Osteocyte (in vitro differentiated cells): Measurements from ENCODE around the gene HES2. TPM values are rescaled to one million over a fixed set of nuclear protein-coding genes. Genes with fewer than 3 reads are reported as not detected.
"Not testable (repeated sequence)": the region's sequence is repeated elsewhere in the genome, so short reads cannot be mapped to it uniquely, and the experiment has no call there.

ENCODE experiments used
- DNase-seq: peaks from one replicate; pipeline ENCODE4 v3.0.0; 2021; ENCODE audit warnings: mixed read lengths; ENCODE audit not compliant: unreplicated experiment; ENCODE audit errors: extremely low spot score
- H3K27ac Mint-ChIP-seq: one replicate; pipeline ENCODE4 v1.8.0; 2021; ENCODE audit warnings: mild to moderate bottlenecking, mixed read lengths; ENCODE audit not compliant: unreplicated experiment
- H3K27me3 Mint-ChIP-seq: one replicate; pipeline ENCODE4 v1.8.0; 2021; ENCODE audit warnings: mixed read lengths; ENCODE audit not compliant: unreplicated experiment
- H3K36me3 Mint-ChIP-seq: one replicate; pipeline ENCODE4 v1.8.0; 2021; ENCODE audit warnings: mixed read lengths; ENCODE audit not compliant: unreplicated experiment
- H3K4me1 Mint-ChIP-seq: one replicate; pipeline ENCODE4 v1.8.0; 2021; ENCODE audit warnings: mixed read lengths; ENCODE audit not compliant: unreplicated experiment
- H3K4me3 Mint-ChIP-seq: one replicate; pipeline ENCODE4 v1.8.0; 2021; ENCODE audit warnings: mild to moderate bottlenecking, moderate library complexity, mixed read lengths; ENCODE audit not compliant: unreplicated experiment
- H3K9me3 Mint-ChIP-seq: one replicate; pipeline ENCODE4 v1.8.0; 2021; ENCODE audit warnings: mixed read lengths; ENCODE audit not compliant: unreplicated experiment
- CTCF ChIP-seq: fragments of 200-600 bp; sonication (generic); IDR thresholded peaks from 2 replicates; pipeline ENCODE4 v1.5.0; 2021; ENCODE audit warnings: antibody characterized with exemption, mild to moderate bottlenecking, moderate library complexity
- total RNA-seq: library from RNA; stranded (reverse); gene quantifications from 2 replicates; pipeline ENCODE4 v1.2.1, GENCODE V29; 2021

Gene HES2
- total RNA-seq, 1 donor from 2014 or later: not detected

- no peak for TF ChIP-seq CTCF
- no peak overlapping the region for H3K4me3 Mint-ChIP-seq
- H3K9me3 Mint-ChIP-seq: no peaks in the 10 kb centered on the region
- no peak for DNase-seq
- H3K27me3 Mint-ChIP-seq: peaks cover 24% of the 10 kb centered on the region
- peaks cover 13% of the 10 kb centered on the region for H3K4me1 Mint-ChIP-seq
- no peak overlapping the region for H3K27ac Mint-ChIP-seq
- H3K36me3 Mint-ChIP-seq: no peaks in the 10 kb centered on the region
These were observed 31.2 kb upstream of the HES2 start for GRCh38 chr1:6450943-6451373.

- not testable (repeated sequence) for H3K27ac Mint-ChIP-seq, H3K4me3 Mint-ChIP-seq, H3K36me3 Mint-ChIP-seq, H3K9me3 Mint-ChIP-seq, DNase-seq
- peaks cover 13% of the 10 kb centered on the region for H3K4me1 Mint-ChIP-seq
- H3K27me3 Mint-ChIP-seq: peaks cover 24% of the 10 kb centered on the region
These were observed 30.8 kb upstream of the HES2 start for GRCh38 chr1:6450486-6450885.

GRCh38 chr1:6450005-6450450, 30.3 kb upstream of the HES2 start:
- H3K4me1 Mint-ChIP-seq: peaks cover 13% of the 10 kb centered on the region
- H3K4me3 Mint-ChIP-seq: no peak overlapping the region
- H3K36me3 Mint-ChIP-seq: no peaks in the 10 kb centered on the region
- no peaks in the 10 kb centered on the region for H3K9me3 Mint-ChIP-seq
- no peak for DNase-seq
- peaks cover 24% of the 10 kb centered on the region for H3K27me3 Mint-ChIP-seq
- no peak overlapping the region for H3K27ac Mint-ChIP-seq
- TF ChIP-seq CTCF: no peak

- no peak for DNase-seq
- no peak overlapping the region for H3K27ac Mint-ChIP-seq
- H3K36me3 Mint-ChIP-seq: no peaks in the 10 kb centered on the region
- no peaks in the 10 kb centered on the region for H3K9me3 Mint-ChIP-seq
- H3K27me3 Mint-ChIP-seq: peaks cover 24% of the 10 kb centered on the region
- peak overlapping the region; percentile 44 for H3K4me3 Mint-ChIP-seq
- peak; percentile 15 for TF ChIP-seq CTCF
- H3K4me1 Mint-ChIP-seq: peaks cover 13% of the 10 kb centered on the region
These were observed 29.3 kb upstream of the HES2 start for GRCh38 chr1:6448749-6449631.

GRCh38 chr1:6447818-6448748, 28.4 kb upstream of the HES2 start:
- Mint-ChIP-seq H3K36me3 (no peaks in the 10 kb centered on the region), H3K27ac (no peak overlapping the region), H3K4me3 (no peak overlapping the region), H3K4me1 (peaks cover 13% of the 10 kb centered on the region), H3K27me3 (peaks cover 24% of the 10 kb centered on the region), H3K9me3 (no peaks in the 10 kb centered on the region)
- DNase-seq: no peak
- no peak for TF ChIP-seq CTCF
